NB4 (cell line): ENCODE data around the gene MACROD2.

Experiments used
- DNase-seq: peaks from one replicate; pipeline ENCODE4 v3.0.0; 2010; ENCODE audit warnings: low read depth
- H3K4me3 ChIP-seq: one replicate; pipeline ENCODE4 v1.5.1; 2011; ENCODE audit warnings: mild to moderate bottlenecking, low read depth, low read length, moderate library complexity
- MAX ChIP-seq: IDR thresholded peaks from 2 replicates; pipeline ENCODE4 v1.6.1; 2011; ENCODE audit warnings: low read depth, low read length
- MYC ChIP-seq: IDR thresholded peaks from 2 replicates; pipeline ENCODE4 v1.6.1; 2011; ENCODE audit warnings: low read depth, low read length
- POLR2A ChIP-seq: IDR thresholded peaks from 2 replicates; pipeline ENCODE4 v1.6.1; 2011; ENCODE audit warnings: mild to moderate bottlenecking; ENCODE audit not compliant: insufficient read length; ENCODE audit errors: extremely low read depth
- TF ChIP-seq, protein P1 (sequence below): IDR thresholded peaks from one replicate; pipeline ENCODE4 v1.5.1; 2012; ENCODE audit warnings: low read depth, low read length

MACROD2 gene

DNA sequence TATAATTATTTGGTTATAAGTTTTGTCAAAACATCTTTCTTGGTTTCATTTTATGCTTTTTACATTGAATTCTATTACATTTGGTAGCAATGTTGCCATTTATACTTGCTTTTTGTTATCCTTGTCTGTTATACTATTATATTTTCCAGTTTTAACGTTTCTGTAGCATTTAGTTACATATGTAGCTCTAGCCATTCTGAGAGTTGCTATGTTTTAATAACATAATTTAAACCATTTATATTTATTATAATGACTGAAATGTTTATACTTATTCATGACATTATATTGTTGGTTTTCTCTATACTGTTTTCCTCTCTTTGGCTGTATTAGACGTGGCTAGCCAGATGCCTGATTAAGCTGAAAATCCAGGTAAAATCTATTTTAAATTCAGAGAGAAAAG lies 594.1 kb downstream of the MACROD2 start:
- TF ChIP-seq POLR2A (no peak), MAX (no peak), MYC (no peak)
- TF ChIP-seq, protein P1, sequence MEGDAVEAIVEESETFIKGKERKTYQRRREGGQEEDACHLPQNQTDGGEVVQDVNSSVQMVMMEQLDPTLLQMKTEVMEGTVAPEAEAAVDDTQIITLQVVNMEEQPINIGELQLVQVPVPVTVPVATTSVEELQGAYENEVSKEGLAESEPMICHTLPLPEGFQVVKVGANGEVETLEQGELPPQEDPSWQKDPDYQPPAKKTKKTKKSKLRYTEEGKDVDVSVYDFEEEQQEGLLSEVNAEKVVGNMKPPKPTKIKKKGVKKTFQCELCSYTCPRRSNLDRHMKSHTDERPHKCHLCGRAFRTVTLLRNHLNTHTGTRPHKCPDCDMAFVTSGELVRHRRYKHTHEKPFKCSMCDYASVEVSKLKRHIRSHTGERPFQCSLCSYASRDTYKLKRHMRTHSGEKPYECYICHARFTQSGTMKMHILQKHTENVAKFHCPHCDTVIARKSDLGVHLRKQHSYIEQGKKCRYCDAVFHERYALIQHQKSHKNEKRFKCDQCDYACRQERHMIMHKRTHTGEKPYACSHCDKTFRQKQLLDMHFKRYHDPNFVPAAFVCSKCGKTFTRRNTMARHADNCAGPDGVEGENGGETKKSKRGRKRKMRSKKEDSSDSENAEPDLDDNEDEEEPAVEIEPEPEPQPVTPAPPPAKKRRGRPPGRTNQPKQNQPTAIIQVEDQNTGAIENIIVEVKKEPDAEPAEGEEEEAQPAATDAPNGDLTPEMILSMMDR: no peak
- DNase-seq: no peak
- no peak overlapping the region for H3K4me3 ChIP-seq

GRCh38 chr20:14595051-14595450 lies 599.7 kb downstream of the MACROD2 start:
- TF ChIP-seq MYC: no peak
- TF ChIP-seq POLR2A: no peak
- TF ChIP-seq, protein P1: no peak
- no peak for TF ChIP-seq MAX
- no peak overlapping the region for H3K4me3 ChIP-seq
- no peak for DNase-seq

GRCh38 chr20:14597206-14597715 lies 601.9 kb downstream of the MACROD2 start:
- TF ChIP-seq MYC (no peak), MAX (no peak), POLR2A (no peak)
- TF ChIP-seq, protein P1: no peak
- DNase-seq: no peak

DNA sequence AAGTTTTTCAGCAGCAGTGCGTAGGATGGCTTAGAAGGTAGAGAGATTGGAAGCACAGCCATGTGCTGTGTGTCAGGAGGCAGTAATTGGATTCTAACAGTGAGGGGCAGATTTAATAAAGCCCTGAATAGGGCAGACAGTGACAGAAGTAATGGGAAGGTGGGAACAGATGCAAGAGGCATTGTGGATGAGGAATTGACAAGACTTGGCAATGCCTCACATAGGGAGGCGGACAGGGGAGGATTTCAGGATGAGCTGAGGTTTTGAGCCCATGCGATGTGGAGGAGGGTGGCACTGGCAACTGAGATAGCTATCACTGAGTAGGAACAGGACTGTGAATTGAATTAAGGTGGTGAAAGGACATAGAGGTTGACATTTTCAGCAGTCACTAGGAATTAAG lies 604.3 kb downstream of the MACROD2 start:
- no peak for DNase-seq
- H3K4me3 ChIP-seq: no peak overlapping the region
- TF ChIP-seq MAX (no peak), MYC (no peak), POLR2A (no peak)
- TF ChIP-seq, protein P1: no peak

More at GRCh38 chr20:14597206-14597715, 601.9 kb downstream of the MACROD2 start:
- no peak overlapping the region for H3K4me3 ChIP-seq

DNA sequence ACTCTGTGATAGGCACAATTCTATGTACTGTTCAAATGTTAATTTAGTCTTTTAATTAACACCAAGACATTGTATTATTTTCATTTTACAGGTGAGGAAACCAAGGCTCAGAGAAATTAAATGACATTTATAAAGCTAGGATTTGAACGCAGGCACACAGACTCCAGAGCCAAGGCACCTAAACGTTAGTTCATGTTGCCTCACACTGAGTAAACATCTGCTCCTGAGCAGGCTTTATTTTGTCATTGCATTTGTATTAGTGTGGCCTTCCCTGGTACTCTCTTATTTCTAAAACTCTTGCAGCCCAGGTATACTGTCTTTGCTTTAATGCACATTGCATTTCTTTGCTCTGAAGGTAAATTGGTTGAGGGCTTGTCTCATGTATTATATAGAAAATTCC lies 605.2 kb downstream of the MACROD2 start:
- no peak for DNase-seq
- no peak overlapping the region for H3K4me3 ChIP-seq
- TF ChIP-seq, protein P1: no peak
- TF ChIP-seq MYC (no peak), POLR2A (no peak), MAX (no peak)

DNA sequence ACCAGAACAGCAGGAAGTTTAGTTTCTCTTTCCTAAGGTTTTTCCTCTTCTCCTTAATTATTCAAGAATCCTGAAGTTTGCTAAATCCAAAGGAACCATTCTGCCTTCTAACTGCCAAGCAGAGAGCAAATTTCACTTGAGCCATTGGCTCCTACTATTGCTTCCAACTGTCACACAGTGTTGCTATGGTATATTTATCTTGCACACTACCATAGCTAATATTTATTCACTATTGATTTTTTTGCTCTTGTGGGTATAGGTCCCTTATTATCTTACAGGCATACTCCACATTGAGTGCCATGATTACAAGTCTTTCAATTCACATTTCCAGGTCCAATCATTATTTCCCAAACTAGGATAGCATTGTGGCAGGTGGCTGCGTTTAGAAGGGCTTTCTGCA lies 608.8 kb downstream of the MACROD2 start:
- TF ChIP-seq POLR2A: no peak
- TF ChIP-seq MAX: no peak
- TF ChIP-seq MYC: no peak
- TF ChIP-seq, protein P1: no peak
- no peak for DNase-seq
- H3K4me3 ChIP-seq: no peak overlapping the region
